GM18511 (cell line): ENCODE data around the gene EML1.
A peak's percentile ranks its signal among the peaks of the same experiment; 100 is the strongest.

Experiments
- ATAC-seq: cut with Tn5 transposase; IDR thresholded peaks from one replicate; pipeline ENCODE4 v1.9.1; 2021; ENCODE audit warnings: mild to moderate bottlenecking, moderate library complexity; ENCODE audit not compliant: unreplicated experiment

Gene EML1

GRCh38 chr14:99952039-99952438 lies 158.8 kb downstream of the EML1 start:
- no peak for ATAC-seq

GRCh38 chr14:99952453-99952852 lies 159.2 kb downstream of the EML1 start:
- ATAC-seq, result no peak

- no peak for ATAC-seq
These were observed 162.7 kb downstream of the EML1 start for GRCh38 chr14:99955826-99956455.

GRCh38 chr14:99958380-99958779 lies 165.2 kb downstream of the EML1 start:
- ATAC-seq, result no peak

- ATAC-seq, result no peak
These were observed 168.8 kb downstream of the EML1 start for GRCh38 chr14:99961826-99962518.

GRCh38 chr14:99964979-99965378 lies 171.8 kb downstream of the EML1 start:
- no peak for ATAC-seq

- ATAC-seq, result no peak
These were observed 173.0 kb downstream of the EML1 start for GRCh38 chr14:99966037-99966835.

GRCh38 chr14:99966912-99967311 lies 173.7 kb downstream of the EML1 start:
- no peak for ATAC-seq

GRCh38 chr14:99968191-99968920 lies 175.1 kb downstream of the EML1 start:
- ATAC-seq, result no peak

GRCh38 chr14:99968941-99969340 lies 175.7 kb downstream of the EML1 start:
- no peak for ATAC-seq

- ATAC-seq, result no peak
These were observed 176.6 kb downstream of the EML1 start for GRCh38 chr14:99969673-99970322.

GRCh38 chr14:99971087-99971940 lies 178.1 kb downstream of the EML1 start:
- peak; percentile 76 for ATAC-seq

GRCh38 chr14:99971941-99972747 lies 178.9 kb downstream of the EML1 start:
- ATAC-seq, result peak; percentile 40

- ATAC-seq, result no peak
These were observed 179.7 kb downstream of the EML1 start for GRCh38 chr14:99972748-99973466.

- no peak for ATAC-seq
These were observed 182.0 kb downstream of the EML1 start for GRCh38 chr14:99975190-99975589.

GRCh38 chr14:99976021-99976420 lies 182.8 kb downstream of the EML1 start:
- no peak for ATAC-seq

GRCh38 chr14:99976681-99977080 lies 183.5 kb downstream of the EML1 start:
- ATAC-seq, result no peak

GRCh38 chr14:99980299-99980698 lies 187.1 kb downstream of the EML1 start:
- no peak for ATAC-seq
